Measurements from ENCODE around the gene CDH4. TPM values are rescaled to one million over a fixed set of nuclear protein-coding genes. Genes with fewer than 3 reads are reported as not detected.

The CDH4 gene
- total and polyA plus RNA-seq, 2 of the 4 experiments (the other 2 are of a cell fraction), result 1.6 to 3.5 TPM

DNA sequence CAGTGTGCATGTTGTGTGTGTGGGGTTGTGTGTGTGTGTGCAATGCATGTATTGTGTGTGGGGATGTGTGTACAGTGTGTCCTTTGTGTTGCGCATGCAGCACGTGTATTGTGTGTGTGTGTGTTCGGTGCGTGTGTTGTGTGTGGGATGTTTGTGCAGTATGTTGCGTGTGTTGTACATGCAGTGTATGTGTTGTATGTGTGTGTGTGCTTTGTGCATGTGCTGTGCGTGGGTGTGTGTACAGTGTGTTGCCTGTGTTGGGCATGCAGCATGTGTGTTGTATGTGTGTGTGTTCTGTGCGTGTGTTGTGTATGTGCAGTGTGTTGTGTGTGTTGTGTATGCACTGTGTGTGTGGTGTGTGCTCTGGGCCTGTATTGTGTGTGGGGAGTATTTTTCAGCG, 52.7 kb downstream of the CDH4 start:
- Histone ChIP-seq H2BK5ac (ENCODE audit: low read depth, low read length, poor library complexity, severe bottlenecking) (peak overlapping the region; percentile 20), H2AFZ (replicated peaks; ENCODE audit: low read length, poor library complexity) (peak overlapping the region; percentile 14), H3K9me1 (ENCODE audit: insufficient read depth, low read length) (peaks cover 9% of the 10 kb centered on the region; the same call in 1 of the 2 replicates), H3K4me1 (ENCODE audit: control insufficient read depth, insufficient read depth, low read length) (no peaks in the 10 kb centered on the region), H4K20me1 (ENCODE audit: insufficient read depth, low read length) (peaks cover 4% of the 10 kb centered on the region; the same call in 1 of the 2 replicates), H3K18ac (ENCODE audit: low read depth, low read length) (no peak overlapping the region), H3K9ac (ENCODE audit: low read depth, low read length) (no peak overlapping the region), H4K5ac (ENCODE audit: low read depth, low read length) (no peak overlapping the region), H2BK120ac (ENCODE audit: low read depth, low read length) (no peak overlapping the region), H4K8ac (ENCODE audit: low read depth in 2 of 2, low read length in 2 of 2) (no peak overlapping the region), H4K91ac (ENCODE audit: insufficient read depth, low read depth, low read length) (no peak overlapping the region), H2AK5ac (ENCODE audit: low read depth, low read length) (no peak overlapping the region), H3K4me3 (ENCODE audit: insufficient read depth, low read depth, low read length) (no peak overlapping the region), H3K4ac (ENCODE audit: low read depth, low read length) (no peak overlapping the region), H3K79me1 (ENCODE audit: low read depth in 1 of 2, low read length in 2 of 2) (peaks cover 4% of the 10 kb centered on the region in 2 experiments; a peak in 2 of 4 replicates), H2BK20ac (ENCODE audit: low read depth, low read length) (no peak overlapping the region), H3K36me3 (ENCODE audit: control insufficient read depth, insufficient read depth, low read length) (no peaks in the 10 kb centered on the region), H3K4me2 (ENCODE audit: low read depth, low read length) (no peak overlapping the region), H3K27me3 (ENCODE audit: control insufficient read depth, insufficient read depth, low read length) (no peaks in the 10 kb centered on the region), H3K9me3 (ENCODE audit: control insufficient read depth, insufficient read depth, low read length) (no peaks in the 10 kb centered on the region), H3K14ac (replicated peaks; ENCODE audit: low read depth, low read length) (no peak overlapping the region), H2BK15ac (ENCODE audit: low read depth, low read length) (no peak overlapping the region), H2AK9ac (replicated peaks; ENCODE audit: low read depth, low read length, poor library complexity) (peak overlapping the region; percentile 74), H3K23ac (ENCODE audit: low read depth, low read length) (no peak overlapping the region), H3K56ac (ENCODE audit: extremely low read depth, insufficient read depth, low read length) (no peak overlapping the region), H3K27ac (ENCODE audit: insufficient read depth, low read length) (no peak overlapping the region)
- no TSS peak for BruUV-seq (replicated peaks)
- CTCF ChIA-PET, result no interaction called here
- intact Hi-C loops (cut with micrococcal nuclease), result no loop called here
- DNase-seq (no peak), ATAC-seq (ENCODE audit: low read depth) (no peak)
- POLR2A ChIA-PET (ENCODE audit: unreplicated experiment), result no interaction called here
- dilution Hi-C loops (cut with HindIII; ENCODE audit: low sequenced_read_pairs, unreplicated experiment), result no loop called here
- WGBS, 2 experiments (ENCODE audit: extremely low coverage in 2 of 2, insufficient read length in 1 of 2), result 92% methylated on average over 7 of the region's 8 CpGs; no CpG with 5 or more reads in 1 of the 2 experiments
- TF ChIP-seq FOS (IDR thresholded peaks at IDR 0.05; ENCODE audit: low read depth, low read length) (no peak), SMC3 (IDR thresholded peaks at IDR 0.05; ENCODE audit: low read depth, low read length) (no peak), MAFK (IDR thresholded peaks at IDR 0.05; ENCODE audit: low read depth, low read length) (no peak), POLR2A (IDR thresholded peaks at IDR 0.05; ENCODE audit: low read depth, low read length) (no peak), NFE2L2 (IDR thresholded peaks at IDR 0.05; ENCODE audit: low read depth, low read length) (no peak), RCOR1 (IDR thresholded peaks at IDR 0.05; ENCODE audit: insufficient replicate concordance, low read length) (no peak), BHLHE40 (IDR thresholded peaks at IDR 0.05; ENCODE audit: low read depth, low read length) (no peak), RFX5 (IDR thresholded peaks at IDR 0.05; ENCODE audit: low read depth, low read length) (no peak), MAZ (IDR thresholded peaks at IDR 0.05; ENCODE audit: borderline replicate concordance, low read depth, low read length) (no peak), CHD1 (IDR thresholded peaks at IDR 0.05; ENCODE audit: low read depth, low read length) (no peak), CEBPB (IDR thresholded peaks at IDR 0.05; ENCODE audit: low read depth, low read length) (no peak), RAD21 (IDR thresholded peaks at IDR 0.05; ENCODE audit: low read length) (no peak), MXI1 (IDR thresholded peaks at IDR 0.05; ENCODE audit: borderline replicate concordance, low read depth, low read length) (no peak)
- TF ChIP-seq, protein P1, sequence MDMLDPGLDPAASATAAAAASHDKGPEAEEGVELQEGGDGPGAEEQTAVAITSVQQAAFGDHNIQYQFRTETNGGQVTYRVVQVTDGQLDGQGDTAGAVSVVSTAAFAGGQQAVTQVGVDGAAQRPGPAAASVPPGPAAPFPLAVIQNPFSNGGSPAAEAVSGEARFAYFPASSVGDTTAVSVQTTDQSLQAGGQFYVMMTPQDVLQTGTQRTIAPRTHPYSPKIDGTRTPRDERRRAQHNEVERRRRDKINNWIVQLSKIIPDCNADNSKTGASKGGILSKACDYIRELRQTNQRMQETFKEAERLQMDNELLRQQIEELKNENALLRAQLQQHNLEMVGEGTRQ (IDR thresholded peaks at IDR 0.05; ENCODE audit: low read depth, low read length), result no peak
- TF ChIP-seq, protein P2, sequence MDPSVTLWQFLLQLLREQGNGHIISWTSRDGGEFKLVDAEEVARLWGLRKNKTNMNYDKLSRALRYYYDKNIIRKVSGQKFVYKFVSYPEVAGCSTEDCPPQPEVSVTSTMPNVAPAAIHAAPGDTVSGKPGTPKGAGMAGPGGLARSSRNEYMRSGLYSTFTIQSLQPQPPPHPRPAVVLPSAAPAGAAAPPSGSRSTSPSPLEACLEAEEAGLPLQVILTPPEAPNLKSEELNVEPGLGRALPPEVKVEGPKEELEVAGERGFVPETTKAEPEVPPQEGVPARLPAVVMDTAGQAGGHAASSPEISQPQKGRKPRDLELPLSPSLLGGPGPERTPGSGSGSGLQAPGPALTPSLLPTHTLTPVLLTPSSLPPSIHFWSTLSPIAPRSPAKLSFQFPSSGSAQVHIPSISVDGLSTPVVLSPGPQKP (IDR thresholded peaks at IDR 0.05; ENCODE audit: borderline replicate concordance, low read depth, low read length), result no peak
- TF ChIP-seq, protein P3, sequence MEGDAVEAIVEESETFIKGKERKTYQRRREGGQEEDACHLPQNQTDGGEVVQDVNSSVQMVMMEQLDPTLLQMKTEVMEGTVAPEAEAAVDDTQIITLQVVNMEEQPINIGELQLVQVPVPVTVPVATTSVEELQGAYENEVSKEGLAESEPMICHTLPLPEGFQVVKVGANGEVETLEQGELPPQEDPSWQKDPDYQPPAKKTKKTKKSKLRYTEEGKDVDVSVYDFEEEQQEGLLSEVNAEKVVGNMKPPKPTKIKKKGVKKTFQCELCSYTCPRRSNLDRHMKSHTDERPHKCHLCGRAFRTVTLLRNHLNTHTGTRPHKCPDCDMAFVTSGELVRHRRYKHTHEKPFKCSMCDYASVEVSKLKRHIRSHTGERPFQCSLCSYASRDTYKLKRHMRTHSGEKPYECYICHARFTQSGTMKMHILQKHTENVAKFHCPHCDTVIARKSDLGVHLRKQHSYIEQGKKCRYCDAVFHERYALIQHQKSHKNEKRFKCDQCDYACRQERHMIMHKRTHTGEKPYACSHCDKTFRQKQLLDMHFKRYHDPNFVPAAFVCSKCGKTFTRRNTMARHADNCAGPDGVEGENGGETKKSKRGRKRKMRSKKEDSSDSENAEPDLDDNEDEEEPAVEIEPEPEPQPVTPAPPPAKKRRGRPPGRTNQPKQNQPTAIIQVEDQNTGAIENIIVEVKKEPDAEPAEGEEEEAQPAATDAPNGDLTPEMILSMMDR (conservative IDR thresholded peaks at IDR 0.05; ENCODE audit: low read depth, low read length), result no peak
- in situ Hi-C loops (cut with MboI; ENCODE audit: low sequenced_read_pairs), result no loop called here

Data from IMR-90 (cell line).